ENCODE data around the gene PDIA6. TPM values are rescaled to one million over a fixed set of nuclear protein-coding genes. Genes with fewer than 3 reads are reported as not detected.

PDIA6 gene
- total and polyA plus RNA-seq, 2 donors (not counting 1 experiment from before 2014, with no cell fraction given) = 23.8 to 53.8 TPM

GRCh38 chr2:10802657-10803056 is 9.9 kb downstream of the PDIA6 start:
- peaks cover 30% of the 10 kb centered on the region for H3K4me1 Mint-ChIP-seq
- H3K79me2 ChIP-seq (ENCODE audit: control insufficient read depth, insufficient read depth, low read length) = peaks cover 78% of the 10 kb centered on the region
- intact Hi-C loops (cut with micrococcal nuclease) = no loop called here
- no peak overlapping the region for H3K4me2 ChIP-seq (replicated peaks; ENCODE audit: low read depth, low read length, poor library complexity, severe bottlenecking)
- H3K4me3 Mint-ChIP-seq = no peak overlapping the region
- H3K36me3 ChIP-seq (replicated peaks in 1 of 2; ENCODE audit: control extremely low read depth in 1 of 2, control insufficient read depth in 1 of 2, extremely low read depth in 1 of 2, insufficient read depth in 2 of 2, low read length in 1 of 2) = peaks cover 6 to 39% of the 10 kb centered on the region in 2 experiments
- TF ChIP-seq EZH2 (IDR thresholded peaks at IDR 0.05; ENCODE audit: borderline replicate concordance, insufficient read depth, low read depth, low read length, poor library complexity, severe bottlenecking) (no peak), CTCF (IDR thresholded peaks at IDR 0.05) (no peak)
- ATAC-seq (ENCODE audit: low read depth) (no peak), DNase-seq (no peak)
- no peak overlapping the region for H2AFZ ChIP-seq (ENCODE audit: insufficient read depth, low read depth, low read length, poor library complexity, severe bottlenecking)
- H3K9me3 ChIP-seq (ENCODE audit: control extremely low read depth in 1 of 3, control insufficient read depth in 2 of 3, insufficient read depth in 1 of 3, low read length in 2 of 3) = peaks cover 0 to 3% (median 0%) of the 10 kb centered on the region in 3 donors
- no peaks in the 10 kb centered on the region for H3K27me3 ChIP-seq (replicated peaks in 1 of 4; ENCODE audit: control extremely low read depth in 1 of 4, control insufficient read depth in 3 of 4, insufficient read depth in 4 of 4, low read length in 3 of 4)
- WGBS (ENCODE audit: insufficient coverage) = 96% methylated on average over 4 of the region's 8 CpGs
- no peaks in the 10 kb centered on the region for H3K27me3 Mint-ChIP-seq
- H4K20me1 ChIP-seq (ENCODE audit: control insufficient read depth, insufficient read depth, low read length, poor library complexity, severe bottlenecking) = peaks cover 44% of the 10 kb centered on the region
- H3K27ac ChIP-seq (ENCODE audit: low read length in 2 of 2) = no peak overlapping the region
- no peak overlapping the region for H3K9ac ChIP-seq (ENCODE audit: low read length)
- H3K4me1 ChIP-seq (ENCODE audit: control insufficient read depth in 2 of 2, insufficient read depth in 2 of 2, low read length in 2 of 2) = peaks cover 4 to 8% of the 10 kb centered on the region in 2 donors
- ChIA-PET POLR2A (no interaction called here), CTCF (interaction anchor here (1.0 kb wide), 1 partner anchor 30 kb away, joined by 3 read pairs; no protein-coding TSS in a partner anchor)
- H3K9me3 Mint-ChIP-seq (ENCODE audit: insufficient read depth) = no peaks in the 10 kb centered on the region
- no peak overlapping the region for H3K27ac Mint-ChIP-seq
- H3K4me3 ChIP-seq (ENCODE audit: control extremely low read depth in 1 of 5, extremely low read depth in 1 of 5, insufficient read depth in 1 of 5, low read depth in 2 of 5, low read length in 4 of 5) = no peak overlapping the region

GRCh38 chr2:10800163-10800562 is 12.4 kb downstream of the PDIA6 start:
- H3K4me1 ChIP-seq (ENCODE audit: control insufficient read depth in 2 of 2, insufficient read depth in 2 of 2, low read length in 2 of 2) = no peaks in the 10 kb centered on the region
- 88% methylated on average over 2 of the region's 4 CpGs for WGBS (ENCODE audit: insufficient coverage)
- TF ChIP-seq EZH2 (IDR thresholded peaks at IDR 0.05; ENCODE audit: borderline replicate concordance, insufficient read depth, low read depth, low read length, poor library complexity, severe bottlenecking) (no peak), CTCF (IDR thresholded peaks at IDR 0.05) (no peak)
- ChIA-PET CTCF (interaction anchor here (0.5 to 0.7 kb wide), 3 partner anchors 8 to 307 kb away, joined by 4 to 5 read pairs (median 4); no protein-coding TSS in a partner anchor), POLR2A (no interaction called here)
- H3K27ac ChIP-seq (ENCODE audit: low read length in 2 of 2) = no peak overlapping the region
- H3K9me3 Mint-ChIP-seq (ENCODE audit: insufficient read depth) = no peaks in the 10 kb centered on the region
- no peak overlapping the region for H3K4me3 Mint-ChIP-seq
- ATAC-seq (ENCODE audit: low read depth) = no peak
- no peak overlapping the region for H3K27ac Mint-ChIP-seq
- peaks cover 8 to 58% of the 10 kb centered on the region in 2 experiments for H3K36me3 ChIP-seq (replicated peaks in 1 of 2; ENCODE audit: control extremely low read depth in 1 of 2, control insufficient read depth in 1 of 2, extremely low read depth in 1 of 2, insufficient read depth in 2 of 2, low read length in 1 of 2)
- DNase-seq = no peak
- H2AFZ ChIP-seq (ENCODE audit: insufficient read depth, low read depth, low read length, poor library complexity, severe bottlenecking) = no peak overlapping the region
- H3K9ac ChIP-seq (ENCODE audit: low read length) = no peak overlapping the region
- no peak overlapping the region for H3K4me3 ChIP-seq (ENCODE audit: control extremely low read depth in 1 of 5, extremely low read depth in 1 of 5, insufficient read depth in 1 of 5, low read depth in 2 of 5, low read length in 4 of 5)
- H3K27me3 Mint-ChIP-seq = no peaks in the 10 kb centered on the region
- peaks cover 48% of the 10 kb centered on the region for H4K20me1 ChIP-seq (ENCODE audit: control insufficient read depth, insufficient read depth, low read length, poor library complexity, severe bottlenecking)
- H3K27me3 ChIP-seq (replicated peaks in 1 of 4; ENCODE audit: control extremely low read depth in 1 of 4, control insufficient read depth in 3 of 4, insufficient read depth in 4 of 4, low read length in 3 of 4) = no peaks in the 10 kb centered on the region
- intact Hi-C loops (cut with micrococcal nuclease) = no loop called here
- H3K4me1 Mint-ChIP-seq = peaks cover 17% of the 10 kb centered on the region
- no peak overlapping the region for H3K4me2 ChIP-seq (replicated peaks; ENCODE audit: low read depth, low read length, poor library complexity, severe bottlenecking)
- no peaks in the 10 kb centered on the region for H3K9me3 ChIP-seq (ENCODE audit: control extremely low read depth in 1 of 3, control insufficient read depth in 2 of 3, insufficient read depth in 1 of 3, low read length in 2 of 3)
- H3K79me2 ChIP-seq (ENCODE audit: control insufficient read depth, insufficient read depth, low read length) = peaks cover 76% of the 10 kb centered on the region

All from B cell (primary cell).